Activated CD4-positive, alpha-beta T cell treated with anti-CD3 and anti-CD28 coated beads for 48 hours (primary cell): Measurements from ENCODE around the gene FAM120B.
"Not testable (repeated sequence)": the region's sequence is repeated elsewhere in the genome, so short reads cannot be mapped to it uniquely, and the experiment has no call there.

Experiments used
- DNase-seq: peaks from one replicate; pipeline ENCODE4 v3.0.0-alpha.2; 2020

FAM120B gene

GRCh38 chr6:170394980-170395379, 88.4 kb downstream of the FAM120B start:
- no peak for DNase-seq

DNA sequence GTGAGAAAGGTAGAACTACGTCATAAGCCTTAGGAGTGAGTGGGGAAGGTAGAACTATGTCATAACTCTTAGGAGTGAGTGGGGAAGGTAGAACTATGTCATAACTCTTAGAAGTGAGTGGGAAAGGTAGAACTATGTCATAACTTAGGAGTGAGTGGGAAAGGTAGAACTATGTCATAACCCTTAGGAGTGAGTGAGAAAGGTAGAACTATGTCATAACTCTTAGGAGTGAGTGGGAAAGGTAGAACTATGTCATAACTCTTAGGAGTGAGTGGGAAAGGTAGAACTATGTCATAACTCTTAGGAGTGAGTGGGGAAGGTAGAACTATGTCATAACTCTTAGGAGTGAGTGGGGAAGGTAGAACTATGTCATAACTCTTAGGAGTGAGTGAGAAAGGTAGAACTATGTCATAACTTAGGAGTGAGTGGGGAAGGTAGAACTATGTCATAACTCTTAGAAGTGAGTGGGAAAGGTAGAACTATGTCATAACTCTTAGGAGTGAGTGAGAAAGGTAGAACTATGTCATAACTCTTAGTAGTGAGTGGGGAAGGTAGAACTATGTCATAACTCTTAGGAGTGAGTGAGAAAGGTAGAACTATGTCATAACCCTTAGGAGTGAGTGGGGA, 92.3 kb downstream of the FAM120B start:
- not testable (repeated sequence) for DNase-seq

GRCh38 chr6:170399955-170400558, 93.5 kb downstream of the FAM120B start:
- not testable (repeated sequence) for DNase-seq

GRCh38 chr6:170402318-170403040, 95.9 kb downstream of the FAM120B start:
- no peak for DNase-seq

DNA sequence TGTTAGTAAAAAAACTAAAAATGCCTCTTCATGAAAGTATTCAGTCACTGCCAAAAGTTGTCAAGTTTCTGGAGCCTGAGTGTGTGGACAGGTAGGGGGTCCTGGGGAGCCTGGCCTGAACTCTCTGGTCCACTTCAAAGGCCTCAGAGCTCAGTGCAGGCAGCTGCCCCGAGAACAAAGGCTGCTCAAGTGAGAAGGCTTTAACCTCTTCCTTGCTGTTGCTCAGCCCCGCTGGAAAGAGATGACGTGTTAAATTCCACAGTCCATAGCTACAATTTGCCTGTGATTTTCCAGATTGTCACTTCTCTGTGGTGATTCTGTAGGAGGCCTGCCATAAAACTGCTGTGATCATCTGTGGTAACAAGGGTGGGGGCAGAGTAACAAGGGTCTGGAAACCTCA, 96.9 kb downstream of the FAM120B start:
- no peak for DNase-seq

GRCh38 chr6:170404036-170404435, 97.5 kb downstream of the FAM120B start:
- no peak for DNase-seq

GRCh38 chr6:170404697-170405096, 98.1 kb downstream of the FAM120B start:
- no peak for DNase-seq

DNA sequence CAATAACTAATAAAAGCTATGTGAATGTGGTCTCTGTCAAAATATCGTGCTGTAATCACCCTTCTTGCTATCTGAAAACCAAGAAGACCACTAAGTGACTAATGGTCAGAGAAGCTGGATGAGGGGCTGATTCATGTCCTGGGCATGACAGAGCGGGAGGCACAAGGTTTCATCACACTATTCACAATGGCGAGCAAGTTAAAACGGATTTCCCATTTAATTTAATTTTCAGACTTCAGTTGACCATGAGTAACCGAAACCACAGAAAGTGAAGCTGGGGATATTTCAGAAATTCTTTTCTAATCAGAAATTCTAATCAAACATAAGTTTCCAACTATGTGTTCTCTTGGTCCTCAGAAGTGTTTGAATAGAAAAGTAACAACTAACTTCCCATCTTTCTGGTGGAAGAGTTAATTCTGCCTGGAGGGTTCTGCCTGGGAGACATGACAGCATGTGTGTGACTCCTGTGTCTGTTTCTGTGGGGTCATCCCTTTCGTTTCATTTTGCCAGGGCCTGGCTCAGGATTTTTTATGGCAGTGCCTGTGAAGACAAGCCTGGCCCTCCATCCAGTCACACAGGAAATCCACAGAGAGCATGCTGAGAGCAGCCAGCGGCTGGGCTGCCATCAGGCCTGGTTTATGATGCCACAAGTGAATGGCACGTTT, 98.9 kb downstream of the FAM120B start:
- DNase-seq: no peak

DNA sequence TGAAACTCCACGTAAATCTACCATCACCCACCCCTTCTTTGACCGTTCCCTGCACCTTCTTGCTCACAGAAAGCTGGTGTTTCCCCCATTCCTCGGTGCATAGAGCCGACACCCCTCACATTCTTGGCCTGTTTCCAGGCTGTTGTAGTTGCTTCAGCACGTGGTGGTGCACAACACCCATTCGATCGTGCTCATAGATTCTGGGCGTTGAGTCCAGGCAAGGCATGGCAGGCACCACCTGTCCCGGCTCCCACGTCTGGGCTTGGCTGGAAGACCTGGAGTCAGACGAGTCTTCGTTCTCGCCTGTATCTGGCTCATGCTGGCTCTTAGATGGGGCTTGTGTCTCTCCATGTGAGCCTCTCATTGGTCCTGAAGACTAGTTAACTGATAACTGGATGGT, 100.6 kb downstream of the FAM120B start:
- no peak for DNase-seq

- DNase-seq: no peak
Measured at GRCh38 chr6:170407932-170408331, 101.4 kb downstream of the FAM120B start.

GRCh38 chr6:170409746-170410145, 103.2 kb downstream of the FAM120B start:
- DNase-seq: not testable (repeated sequence)

DNA sequence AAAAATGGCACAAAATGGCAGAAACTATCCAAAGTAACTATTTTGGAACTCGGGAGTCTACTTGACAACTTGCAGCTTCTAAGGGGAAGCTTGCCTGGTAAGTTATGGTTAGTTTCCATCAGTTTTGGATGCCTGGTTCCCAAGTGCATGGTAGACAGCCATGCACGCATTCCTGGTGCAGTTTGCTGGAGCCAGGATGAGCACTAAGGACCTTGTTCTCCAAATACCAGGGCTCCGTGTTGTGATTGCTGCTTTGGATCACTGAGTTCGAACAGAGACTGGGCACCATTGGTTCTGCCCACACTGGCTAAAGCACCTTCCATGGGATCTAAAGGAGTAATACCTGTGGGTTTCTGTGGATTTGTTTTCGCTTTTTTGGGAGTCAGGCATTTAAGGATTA, 103.7 kb downstream of the FAM120B start:
- no peak for DNase-seq

DNA sequence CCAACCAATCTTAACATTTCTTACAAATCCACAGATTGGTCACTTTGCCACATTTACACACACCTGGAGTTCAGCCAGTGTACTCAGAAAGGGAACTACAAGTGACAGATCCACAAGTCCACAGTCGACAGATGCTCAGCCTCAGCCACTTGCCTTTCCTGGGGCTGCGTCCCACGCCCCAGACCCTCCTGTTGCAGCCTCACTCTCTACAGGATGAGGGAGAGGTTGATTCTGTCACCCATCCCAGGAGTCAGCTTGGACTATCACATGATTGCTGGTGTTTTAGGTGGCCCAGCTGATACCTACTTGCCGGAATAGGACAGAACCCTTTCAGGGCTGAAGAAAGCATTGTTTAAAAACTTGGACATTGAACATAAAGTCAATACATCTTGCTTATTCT, 108.8 kb downstream of the FAM120B start:
- no peak for DNase-seq

GRCh38 chr6:170416303-170416702, 109.7 kb downstream of the FAM120B start:
- DNase-seq: no peak

DNA sequence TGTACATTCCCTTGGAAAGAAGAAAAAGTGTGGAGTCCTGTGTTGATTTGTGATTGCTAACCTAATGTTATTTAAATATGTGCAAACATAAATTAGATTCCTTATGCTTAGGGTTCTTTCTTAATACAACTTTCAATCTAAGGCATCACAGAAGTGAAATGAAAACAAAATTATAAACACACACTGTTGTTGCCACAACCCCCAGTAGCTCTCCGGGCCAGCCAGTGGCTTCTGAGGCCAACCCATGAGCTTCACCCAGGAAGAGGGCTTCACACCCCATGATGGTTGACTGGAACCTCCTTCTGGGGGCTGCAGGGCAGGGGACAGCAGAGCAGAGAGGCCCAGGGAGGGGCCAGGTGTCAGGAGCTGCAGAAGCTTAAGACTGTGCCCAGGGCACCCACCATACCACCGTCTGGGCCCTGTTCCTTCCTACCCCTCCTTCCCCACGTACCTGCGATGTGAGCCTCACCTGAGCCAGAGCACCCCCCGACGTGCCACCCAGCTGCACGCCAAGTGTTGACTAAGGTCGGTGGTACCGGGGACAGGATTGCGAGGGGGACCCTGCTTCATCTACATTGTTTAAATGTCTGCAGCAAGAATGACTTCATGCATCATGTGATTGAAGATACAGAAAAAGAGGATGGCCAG, 110.5 kb downstream of the FAM120B start:
- DNase-seq: no peak

GRCh38 chr6:170417881-170418280, 111.3 kb downstream of the FAM120B start:
- DNase-seq: no peak

DNA sequence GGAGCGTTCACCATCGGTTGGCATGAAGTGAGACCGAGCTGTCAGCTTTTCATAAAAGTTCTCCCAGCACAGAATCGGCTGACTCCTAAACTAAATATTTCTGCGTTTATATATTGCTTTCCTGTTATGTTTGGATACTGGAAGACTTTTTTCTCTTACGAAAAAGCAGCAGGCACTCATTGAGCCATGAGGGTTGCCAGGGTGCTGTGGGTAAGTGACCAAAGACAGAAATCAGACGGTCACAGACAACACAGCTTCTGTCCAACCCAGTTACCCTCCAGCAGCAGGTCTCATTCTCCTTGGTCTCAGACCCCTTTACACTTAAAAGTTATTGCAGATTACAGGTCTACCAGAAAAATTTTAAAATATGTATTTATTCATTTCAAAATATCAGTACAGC, 113.7 kb downstream of the FAM120B start:
- DNase-seq: no peak

DNA sequence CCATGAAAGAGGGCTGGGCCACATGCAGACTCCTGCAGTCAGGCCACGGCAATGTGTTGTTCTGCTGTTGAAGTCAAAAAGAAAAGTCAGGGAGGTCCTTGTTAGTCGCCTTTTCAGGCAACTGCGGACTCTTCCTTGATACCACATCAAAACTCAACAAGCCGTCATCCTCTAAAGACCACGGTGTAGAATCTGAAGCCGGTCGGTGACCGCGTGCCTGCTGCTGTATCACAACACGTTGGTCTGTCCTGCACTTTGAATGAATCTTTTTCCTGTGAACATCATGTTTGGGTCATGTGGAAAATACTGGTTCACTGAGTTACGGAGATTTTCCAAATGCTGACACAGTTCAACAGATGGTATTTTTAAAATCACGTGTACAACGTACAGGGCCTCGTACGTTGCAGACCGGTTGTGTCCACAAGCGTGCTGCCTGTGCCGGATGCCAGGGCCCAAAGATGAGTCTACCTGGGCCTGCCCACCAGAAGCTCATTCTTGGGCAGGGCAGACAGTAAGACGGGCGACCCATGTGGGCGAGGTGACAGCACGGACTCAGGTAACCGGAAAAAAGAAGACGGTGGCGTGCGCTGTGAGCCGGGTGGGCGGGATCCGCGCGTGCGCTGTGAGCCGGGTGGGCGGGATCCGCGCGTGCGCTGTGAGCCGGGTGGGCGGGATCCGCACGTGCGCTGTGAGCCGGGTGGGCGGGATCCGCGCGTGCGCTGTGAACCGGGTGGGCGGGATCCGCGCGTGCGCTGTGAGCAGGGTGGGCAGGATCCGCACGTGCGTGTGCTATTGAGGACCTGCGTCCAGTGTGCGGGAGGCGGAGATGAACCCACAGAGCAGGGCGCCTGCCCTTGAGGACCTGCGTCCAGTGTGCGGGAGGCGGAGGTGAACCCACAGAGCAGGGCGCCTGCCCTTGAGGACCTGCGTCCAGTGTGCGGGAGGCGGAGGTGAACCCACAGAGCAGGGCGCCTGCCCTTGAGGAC, 114.5 kb downstream of the FAM120B start:
- no peak for DNase-seq

DNA sequence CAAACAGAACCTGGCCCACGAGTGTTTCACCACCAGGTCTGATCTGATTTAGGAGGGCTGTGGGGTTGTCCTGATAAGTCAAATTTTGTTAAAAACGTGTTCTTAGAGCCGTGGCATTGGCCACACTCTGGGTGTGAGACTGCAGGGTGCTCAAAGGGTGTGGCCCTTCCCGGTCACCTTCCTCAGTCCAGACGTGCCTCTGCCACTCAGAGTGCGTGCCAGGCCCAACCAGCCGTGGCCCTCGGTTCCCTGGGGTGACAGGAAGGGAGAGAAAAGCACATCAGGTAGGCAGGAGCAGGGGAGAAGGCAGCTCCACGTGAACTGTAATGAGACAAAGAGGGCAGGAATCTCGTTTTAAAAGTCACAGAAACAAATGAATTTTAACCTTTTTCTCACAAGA, 115.4 kb downstream of the FAM120B start:
- DNase-seq: no peak

GRCh38 chr6:170423030-170423429, 116.5 kb downstream of the FAM120B start:
- DNase-seq: no peak

DNA sequence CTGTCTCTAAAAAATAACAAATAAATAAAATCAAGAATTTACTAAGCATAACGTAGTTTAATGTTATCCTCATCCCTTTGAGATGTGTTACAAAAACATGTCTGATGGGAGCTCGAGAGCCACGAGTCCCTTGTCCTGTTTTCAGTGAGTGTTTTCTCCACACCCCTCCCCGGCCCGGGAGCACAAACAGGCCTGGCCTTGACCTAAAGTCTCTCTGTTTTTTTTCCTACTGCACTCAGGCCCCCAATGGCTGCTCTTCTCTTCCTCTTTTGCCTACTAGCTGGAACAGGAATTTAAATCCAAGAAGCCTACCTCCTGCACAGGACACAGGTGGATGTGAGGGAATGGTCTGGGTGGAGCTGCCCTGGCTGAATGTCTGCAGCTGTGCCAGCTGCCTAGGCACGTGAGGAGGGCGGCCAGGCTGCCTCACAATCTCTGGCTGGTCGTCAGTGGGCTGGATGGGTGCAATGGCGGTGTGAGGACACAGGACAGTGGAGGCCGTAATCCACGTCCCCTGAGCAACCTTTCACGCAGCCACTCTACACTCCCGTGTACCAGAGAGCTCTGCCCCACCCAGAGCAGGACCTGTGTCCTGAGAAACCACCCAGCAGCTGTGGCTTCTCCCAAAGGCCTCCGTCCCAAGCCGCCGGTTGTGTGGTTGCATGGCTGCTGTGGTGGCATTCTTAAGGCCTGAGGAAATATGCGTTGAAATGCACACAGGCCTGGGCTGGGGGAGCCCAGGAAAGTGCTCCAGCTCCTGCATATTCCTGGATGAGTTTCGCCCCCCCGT, 117.5 kb downstream of the FAM120B start:
- no peak for DNase-seq
